Measurements from ENCODE around the gene TMEM144.

Gene TMEM144

DNA sequence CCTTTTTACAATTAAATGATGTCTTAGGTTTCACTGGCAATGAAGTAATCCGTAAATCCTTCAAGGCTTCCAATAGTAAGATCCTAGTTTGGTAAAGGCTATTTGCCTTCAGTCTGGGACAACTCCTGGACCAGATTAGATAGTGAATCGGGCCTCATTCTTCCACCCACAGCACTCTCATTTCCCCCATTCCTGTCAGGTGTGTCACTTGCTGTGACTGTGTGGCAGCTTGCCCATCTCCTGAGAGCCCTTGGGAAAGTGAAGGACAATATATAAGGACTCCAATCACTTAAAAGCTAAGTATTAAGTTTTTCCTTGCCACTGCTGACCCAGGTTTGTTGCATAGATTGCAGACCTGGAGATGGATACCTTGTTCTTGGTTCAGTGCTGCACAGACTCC is 34.2 kb upstream of the TMEM144 start:
- peak in 1 of 2 donors; percentile 62 for DNase-seq (ENCODE audit: low read depth in 2 of 2)
- TF ChIP-seq CTCF (IDR thresholded peaks at IDR 0.05; ENCODE audit: low read depth, low read length), result no peak
- H3K4me3 ChIP-seq (replicated peaks in 1 of 2; ENCODE audit: low read depth in 2 of 2, low read length in 2 of 2), result no peak overlapping the region

DNA sequence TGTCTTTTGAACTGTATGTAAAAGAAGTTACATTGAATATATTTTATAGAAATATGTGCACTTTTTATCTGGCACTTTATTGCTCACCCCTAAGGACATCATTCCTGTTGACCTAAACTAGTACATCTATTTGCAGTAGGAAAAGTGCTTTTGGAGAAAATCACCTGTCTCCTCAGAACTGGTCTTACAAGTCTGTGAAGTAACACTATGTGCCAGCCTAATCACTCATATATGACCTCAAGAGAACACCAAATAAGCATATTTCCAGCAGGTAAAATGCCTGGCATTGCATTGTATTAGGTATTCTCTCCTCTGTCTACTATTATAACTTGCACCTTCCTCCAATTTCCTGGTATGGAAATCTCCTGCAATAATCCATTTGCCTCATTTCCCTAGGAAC is 33.5 kb upstream of the TMEM144 start:
- TF ChIP-seq CTCF (IDR thresholded peaks at IDR 0.05; ENCODE audit: low read depth, low read length), result no peak
- no peak for DNase-seq (ENCODE audit: low read depth in 2 of 2)
- no peak overlapping the region for H3K4me3 ChIP-seq (replicated peaks in 1 of 2; ENCODE audit: low read depth in 2 of 2, low read length in 2 of 2)

GRCh38 chr4:158179465-158179864 is 30.8 kb upstream of the TMEM144 start:
- no peak overlapping the region for H3K4me3 ChIP-seq (replicated peaks in 1 of 2; ENCODE audit: low read depth in 2 of 2, low read length in 2 of 2)
- TF ChIP-seq CTCF (IDR thresholded peaks at IDR 0.05; ENCODE audit: low read depth, low read length), result no peak
- no peak for DNase-seq (ENCODE audit: low read depth in 2 of 2)

DNA sequence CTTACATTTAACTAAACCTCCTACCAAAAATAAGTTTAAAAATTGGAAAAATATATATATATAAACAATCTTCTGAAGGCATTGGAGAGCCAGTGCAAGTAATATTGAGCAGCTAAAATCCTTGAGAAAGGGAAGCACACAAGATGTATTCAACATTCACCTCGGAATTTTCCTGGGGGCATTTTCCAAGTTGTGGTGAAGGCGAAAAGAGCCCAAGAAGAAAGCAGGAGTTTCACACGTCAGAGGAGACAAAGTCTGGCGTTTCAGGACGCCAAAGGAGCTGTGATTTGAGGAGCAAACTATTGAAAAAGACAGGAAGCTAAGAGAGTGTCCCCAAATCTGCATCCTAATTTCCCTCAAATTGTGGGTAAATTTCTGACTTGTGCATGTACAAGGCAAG is 28.4 kb upstream of the TMEM144 start:
- TF ChIP-seq CTCF (IDR thresholded peaks at IDR 0.05; ENCODE audit: low read depth, low read length), result no peak
- DNase-seq (ENCODE audit: low read depth in 2 of 2), result no peak
- no peak overlapping the region for H3K4me3 ChIP-seq (replicated peaks in 1 of 2; ENCODE audit: low read depth in 2 of 2, low read length in 2 of 2)

DNA sequence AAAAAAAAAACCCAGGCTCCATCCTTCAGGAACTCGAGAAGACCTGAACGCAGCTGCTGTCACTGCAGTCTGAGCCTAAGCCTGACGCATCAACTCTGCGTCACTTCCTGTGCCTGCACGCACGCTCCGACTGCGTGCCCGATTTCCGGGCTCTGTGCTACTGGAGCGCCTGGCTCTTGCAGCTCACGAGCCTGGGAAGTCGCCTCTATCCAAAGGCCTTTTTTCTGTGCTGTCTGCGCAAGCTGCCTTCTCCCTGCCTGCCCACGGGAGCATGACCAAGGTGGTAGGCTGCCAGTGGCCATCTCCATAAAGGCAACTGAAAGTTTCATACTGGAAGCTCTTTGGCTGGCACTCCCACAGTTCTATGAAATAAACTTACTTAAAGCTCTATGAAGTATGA is 27.6 kb upstream of the TMEM144 start:
- no peak for TF ChIP-seq CTCF (IDR thresholded peaks at IDR 0.05; ENCODE audit: low read depth, low read length)
- no peak overlapping the region for H3K4me3 ChIP-seq (replicated peaks in 1 of 2; ENCODE audit: low read depth in 2 of 2, low read length in 2 of 2)
- no peak for DNase-seq (ENCODE audit: low read depth in 2 of 2)

DNA sequence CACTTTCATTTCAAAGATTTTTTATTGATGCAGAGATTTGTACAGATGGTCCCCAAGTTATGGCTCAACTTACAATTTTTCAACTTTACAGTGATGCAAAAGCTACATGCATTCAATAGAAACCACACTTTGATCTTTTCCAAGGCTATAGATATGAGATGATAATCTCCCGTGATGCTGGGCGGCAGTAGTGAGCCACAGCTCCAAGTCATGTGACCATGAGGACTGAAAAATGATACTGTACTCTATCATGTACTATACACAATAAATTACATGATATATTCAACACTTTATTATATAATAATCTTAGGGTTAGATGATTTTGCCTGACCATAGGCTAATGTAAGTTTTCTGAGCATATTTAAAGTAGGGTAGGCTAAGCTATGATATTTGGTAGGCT is 23.5 kb upstream of the TMEM144 start:
- no peak for TF ChIP-seq CTCF (IDR thresholded peaks at IDR 0.05; ENCODE audit: low read depth, low read length)
- H3K4me3 ChIP-seq (replicated peaks in 1 of 2; ENCODE audit: low read depth in 2 of 2, low read length in 2 of 2), result no peak overlapping the region
- no peak for DNase-seq (ENCODE audit: low read depth in 2 of 2)

GRCh38 chr4:158189422-158189821 is 20.9 kb upstream of the TMEM144 start:
- no peak overlapping the region for H3K4me3 ChIP-seq (replicated peaks in 1 of 2; ENCODE audit: low read depth in 2 of 2, low read length in 2 of 2)
- DNase-seq (ENCODE audit: low read depth in 2 of 2), result no peak
- TF ChIP-seq CTCF (IDR thresholded peaks at IDR 0.05; ENCODE audit: low read depth, low read length), result no peak
